WTC11 (cell line): ENCODE results near the gene CASR. TPM values are rescaled to one million over a fixed set of nuclear protein-coding genes. Genes with fewer than 3 reads are reported as not detected.

Experiments
- ATAC-seq: fragments of 200-7000 bp; cut with Tn5 transposase; 2 replicates; pipeline ENCODE4 v1.10.0; 2021; ENCODE audit warnings: mild to moderate bottlenecking, moderate library complexity
- CTCF ChIA-PET: fragments of 300-600 bp; sonication (Branson Sonifier 250); formaldehyde crosslinking; loops from one replicate; lab custom pipeline; 2021; ENCODE audit warnings: antibody characterized with exemption; lab: Charles Lee
- POLR2A ChIA-PET: fragments of 350-600 bp; sonication (Branson Sonifier 250); formaldehyde crosslinking; loops from one replicate; lab custom pipeline; 2021; ENCODE audit warnings: antibody characterized with exemption; lab: Charles Lee
- DNase-seq: peaks from one replicate; pipeline ENCODE4 v3.0.0; 2021; ENCODE audit warnings: low spot score
- H3K27ac Mint-ChIP-seq: 2 replicates; pipeline ENCODE4 v1.8.0; 2021; ENCODE audit warnings: mixed read lengths
- H3K27me3 Mint-ChIP-seq: 2 replicates; pipeline ENCODE4 v1.8.0; 2021; ENCODE audit warnings: low read depth, mild to moderate bottlenecking, moderate library complexity, mixed read lengths
- H3K36me3 Mint-ChIP-seq: 2 replicates; pipeline ENCODE4 v1.8.0; 2021; ENCODE audit warnings: mixed read lengths
- H3K4me1 Mint-ChIP-seq: 2 replicates; pipeline ENCODE4 v1.8.0; 2022; ENCODE audit warnings: mixed read lengths
- H3K4me3 Mint-ChIP-seq: 2 replicates; pipeline ENCODE4 v1.8.0; 2021; ENCODE audit warnings: mild to moderate bottlenecking, moderate library complexity, mixed read lengths
- H3K9me3 Mint-ChIP-seq: 2 replicates; pipeline ENCODE4 v1.8.0; 2021; ENCODE audit warnings: mixed read lengths
- CBFB ChIP-seq: sonication (generic); formaldehyde crosslinking; IDR thresholded peaks from 2 replicates; pipeline ENCODE4 v1.8.1; 2022; ENCODE audit warnings: mild to moderate bottlenecking, low read depth, missing genetic modification reagents
- CREB1 ChIP-seq: sonication (generic); formaldehyde crosslinking; IDR thresholded peaks from 2 replicates; pipeline ENCODE4 v1.8.0; 2023; ENCODE audit warnings: mild to moderate bottlenecking, missing genetic modification reagents
- EMX1 ChIP-seq: fragments of 250-450 bp; sonication (Bioruptor Pico); IDR thresholded peaks from 2 replicates; pipeline ENCODE4 v1.8.0; 2021; ENCODE audit warnings: mild to moderate bottlenecking
- FOXP1 ChIP-seq: sonication (generic); formaldehyde crosslinking; IDR thresholded peaks from 2 replicates; pipeline ENCODE4 v1.8.0; 2022; ENCODE audit warnings: missing genetic modification reagents, mild to moderate bottlenecking, moderate library complexity, borderline replicate concordance
- GABPB1 ChIP-seq: sonication (generic); formaldehyde crosslinking; IDR thresholded peaks from 2 replicates; pipeline ENCODE4 v1.8.1; 2023; ENCODE audit warnings: mild to moderate bottlenecking, missing genetic modification reagents
- HMGA2 ChIP-seq: fragments of 250-450 bp; sonication (Bioruptor Pico); IDR thresholded peaks from 2 replicates; pipeline ENCODE4 v1.4.0; 2021; ENCODE audit warnings: mild to moderate bottlenecking, moderate library complexity
- IRF2 ChIP-seq: sonication (generic); formaldehyde crosslinking; IDR thresholded peaks from 2 replicates; pipeline ENCODE4 v1.8.0; 2022; ENCODE audit warnings: low read depth, missing genetic modification reagents, borderline replicate concordance
- NFE2L1 ChIP-seq: sonication (generic); formaldehyde crosslinking; IDR thresholded peaks from 2 replicates; pipeline ENCODE4 v1.8.1; 2023; ENCODE audit warnings: missing genetic modification reagents
- RELA ChIP-seq: sonication (generic); formaldehyde crosslinking; IDR thresholded peaks from 2 replicates; pipeline ENCODE4 v1.8.1; 2022; ENCODE audit warnings: missing genetic modification reagents, mild to moderate bottlenecking, borderline replicate concordance
- SMAD3 ChIP-seq: sonication (generic); formaldehyde crosslinking; IDR thresholded peaks from 2 replicates; pipeline ENCODE4 v1.8.0; 2022; ENCODE audit warnings: missing genetic modification reagents, mild to moderate bottlenecking, borderline replicate concordance
- TCF7 ChIP-seq: sonication (generic); formaldehyde crosslinking; IDR thresholded peaks from 2 replicates; pipeline ENCODE4 v1.8.0; 2022; ENCODE audit warnings: mild to moderate bottlenecking, low read depth, missing genetic modification reagents, moderate library complexity
- TEAD1 ChIP-seq: sonication (generic); formaldehyde crosslinking; IDR thresholded peaks from 2 replicates; pipeline ENCODE4 v1.8.0; 2022; ENCODE audit warnings: mild to moderate bottlenecking, missing genetic modification reagents
- ZNF263 ChIP-seq: sonication (generic); formaldehyde crosslinking; IDR thresholded peaks from 2 replicates; pipeline ENCODE4 v1.8.1; 2022; ENCODE audit warnings: low read depth, mild to moderate bottlenecking, moderate library complexity, missing genetic modification reagents
- ZNF396 ChIP-seq: fragments of 250-450 bp; sonication (Bioruptor Pico); IDR thresholded peaks from 2 replicates; pipeline ENCODE4 v1.8.0; 2021; ENCODE audit warnings: mild to moderate bottlenecking, moderate library complexity, borderline replicate concordance
- total RNA-seq: library from RNA; stranded (reverse); gene quantifications from 3 replicates; pipeline ENCODE4 v1.2.3, GENCODE V29; 2021
- TF ChIP-seq, protein P1 (sequence below): sonication (generic); formaldehyde crosslinking; IDR thresholded peaks from 2 replicates; pipeline ENCODE4 v1.8.1; 2023; ENCODE audit warnings: mild to moderate bottlenecking, moderate library complexity, missing genetic modification reagents
- TF ChIP-seq, protein P2 (sequence below): sonication (generic); formaldehyde crosslinking; IDR thresholded peaks from 2 replicates; pipeline ENCODE4 v1.8.0; 2022; ENCODE audit warnings: mild to moderate bottlenecking, missing genetic modification reagents
- TF ChIP-seq, protein P3 (sequence below): sonication (generic); formaldehyde crosslinking; IDR thresholded peaks from 2 replicates; pipeline ENCODE4 v1.8.0; 2023; ENCODE audit warnings: missing genetic modification reagents, mild to moderate bottlenecking, borderline replicate concordance
- TF ChIP-seq, protein P4 (sequence below): fragments of 250-450 bp; sonication (Bioruptor Pico); conservative IDR thresholded peaks from 2 replicates; pipeline ENCODE4 v1.9.0; 2021; ENCODE audit warnings: mild to moderate bottlenecking

The CASR gene
- total RNA-seq, 1 experiment from 2014 or later = 0.24 TPM

DNA sequence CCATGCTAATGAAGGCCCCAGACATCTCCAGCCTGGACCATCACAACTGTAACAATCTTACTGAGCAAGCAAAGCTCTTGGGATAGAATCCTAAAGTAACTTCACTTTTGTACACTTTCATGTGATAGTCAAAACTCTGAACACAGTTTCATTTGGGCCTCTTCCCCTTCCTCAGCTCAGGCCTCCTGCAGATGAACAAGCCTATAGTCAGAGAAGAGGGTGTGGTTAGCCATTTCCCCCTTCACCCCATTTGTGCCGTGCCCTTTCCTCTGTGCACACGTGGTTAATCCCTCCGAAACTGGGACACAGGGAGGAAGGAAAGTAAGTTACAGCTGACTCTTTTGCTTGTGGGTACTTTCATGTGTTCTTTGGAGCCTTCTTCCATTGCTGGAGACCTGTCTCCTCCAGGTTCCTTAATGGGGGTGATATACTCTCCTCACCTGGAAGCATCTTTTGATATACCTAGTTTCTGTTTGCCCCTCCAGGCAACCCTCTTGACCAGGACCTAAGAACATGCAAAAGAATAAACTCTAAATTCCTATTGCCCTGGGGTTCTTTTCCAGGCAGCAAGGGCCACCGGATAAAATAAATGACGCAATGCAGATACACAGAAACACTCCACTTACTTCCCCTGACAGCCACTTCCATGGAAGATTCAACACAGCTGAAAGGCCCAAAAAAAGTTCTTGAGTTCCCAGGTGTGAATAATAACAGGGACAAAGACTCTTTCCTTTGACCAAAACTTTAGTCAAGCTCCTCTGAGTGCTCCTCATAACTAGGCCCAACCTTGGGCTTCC lies 112.0 kb downstream of the CASR start:
- peaks cover 4% of the 10 kb centered on the region for H3K4me1 Mint-ChIP-seq
- CTCF ChIA-PET = no interaction called here
- DNase-seq (no peak), ATAC-seq (no peak)
- TF ChIP-seq, protein P1, sequence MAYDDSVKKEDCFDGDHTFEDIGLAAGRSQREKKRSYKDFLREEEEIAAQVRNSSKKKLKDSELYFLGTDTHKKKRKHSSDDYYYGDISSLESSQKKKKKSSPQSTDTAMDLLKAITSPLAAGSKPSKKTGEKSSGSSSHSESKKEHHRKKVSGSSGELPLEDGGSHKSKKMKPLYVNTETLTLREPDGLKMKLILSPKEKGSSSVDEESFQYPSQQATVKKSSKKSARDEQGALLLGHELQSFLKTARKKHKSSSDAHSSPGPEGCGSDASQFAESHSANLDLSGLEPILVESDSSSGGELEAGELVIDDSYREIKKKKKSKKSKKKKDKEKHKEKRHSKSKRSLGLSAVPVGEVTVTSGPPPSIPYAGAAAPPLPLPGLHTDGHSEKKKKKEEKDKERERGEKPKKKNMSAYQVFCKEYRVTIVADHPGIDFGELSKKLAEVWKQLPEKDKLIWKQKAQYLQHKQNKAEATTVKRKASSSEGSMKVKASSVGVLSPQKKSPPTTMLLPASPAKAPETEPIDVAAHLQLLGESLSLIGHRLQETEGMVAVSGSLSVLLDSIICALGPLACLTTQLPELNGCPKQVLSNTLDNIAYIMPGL = no peak
- TF ChIP-seq HMGA2 = no peak
- no peak for TF ChIP-seq GABPB1 (CRISPR knock-in tag)
- TF ChIP-seq EMX1 = no peak
- TF ChIP-seq CBFB (CRISPR knock-in tag) = no peak
- no peak for TF ChIP-seq RELA (CRISPR knock-in tag)
- no peak for TF ChIP-seq TCF7 (CRISPR knock-in tag)
- no peak for TF ChIP-seq ZNF263 (CRISPR knock-in tag)
- TF ChIP-seq SMAD3 = no peak
- TF ChIP-seq, protein P2, sequence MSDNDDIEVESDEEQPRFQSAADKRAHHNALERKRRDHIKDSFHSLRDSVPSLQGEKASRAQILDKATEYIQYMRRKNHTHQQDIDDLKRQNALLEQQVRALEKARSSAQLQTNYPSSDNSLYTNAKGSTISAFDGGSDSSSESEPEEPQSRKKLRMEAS (CRISPR knock-in tag) = no peak
- TF ChIP-seq, protein P3, sequence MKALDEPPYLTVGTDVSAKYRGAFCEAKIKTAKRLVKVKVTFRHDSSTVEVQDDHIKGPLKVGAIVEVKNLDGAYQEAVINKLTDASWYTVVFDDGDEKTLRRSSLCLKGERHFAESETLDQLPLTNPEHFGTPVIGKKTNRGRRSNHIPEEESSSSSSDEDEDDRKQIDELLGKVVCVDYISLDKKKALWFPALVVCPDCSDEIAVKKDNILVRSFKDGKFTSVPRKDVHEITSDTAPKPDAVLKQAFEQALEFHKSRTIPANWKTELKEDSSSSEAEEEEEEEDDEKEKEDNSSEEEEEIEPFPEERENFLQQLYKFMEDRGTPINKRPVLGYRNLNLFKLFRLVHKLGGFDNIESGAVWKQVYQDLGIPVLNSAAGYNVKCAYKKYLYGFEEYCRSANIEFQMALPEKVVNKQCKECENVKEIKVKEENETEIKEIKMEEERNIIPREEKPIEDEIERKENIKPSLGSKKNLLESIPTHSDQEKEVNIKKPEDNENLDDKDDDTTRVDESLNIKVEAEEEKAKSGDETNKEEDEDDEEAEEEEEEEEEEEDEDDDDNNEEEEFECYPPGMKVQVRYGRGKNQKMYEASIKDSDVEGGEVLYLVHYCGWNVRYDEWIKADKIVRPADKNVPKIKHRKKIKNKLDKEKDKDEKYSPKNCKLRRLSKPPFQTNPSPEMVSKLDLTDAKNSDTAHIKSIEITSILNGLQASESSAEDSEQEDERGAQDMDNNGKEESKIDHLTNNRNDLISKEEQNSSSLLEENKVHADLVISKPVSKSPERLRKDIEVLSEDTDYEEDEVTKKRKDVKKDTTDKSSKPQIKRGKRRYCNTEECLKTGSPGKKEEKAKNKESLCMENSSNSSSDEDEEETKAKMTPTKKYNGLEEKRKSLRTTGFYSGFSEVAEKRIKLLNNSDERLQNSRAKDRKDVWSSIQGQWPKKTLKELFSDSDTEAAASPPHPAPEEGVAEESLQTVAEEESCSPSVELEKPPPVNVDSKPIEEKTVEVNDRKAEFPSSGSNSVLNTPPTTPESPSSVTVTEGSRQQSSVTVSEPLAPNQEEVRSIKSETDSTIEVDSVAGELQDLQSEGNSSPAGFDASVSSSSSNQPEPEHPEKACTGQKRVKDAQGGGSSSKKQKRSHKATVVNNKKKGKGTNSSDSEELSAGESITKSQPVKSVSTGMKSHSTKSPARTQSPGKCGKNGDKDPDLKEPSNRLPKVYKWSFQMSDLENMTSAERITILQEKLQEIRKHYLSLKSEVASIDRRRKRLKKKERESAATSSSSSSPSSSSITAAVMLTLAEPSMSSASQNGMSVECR = no peak
- no peak for TF ChIP-seq TEAD1 (CRISPR knock-in tag)
- no peak overlapping the region for H3K4me3 Mint-ChIP-seq
- no peaks in the 10 kb centered on the region for H3K27me3 Mint-ChIP-seq
- no peak overlapping the region for H3K27ac Mint-ChIP-seq
- 0 out of 2 replicates have a peak, but pooled peaks cover 2% of the 10 kb centered on the region for H3K9me3 Mint-ChIP-seq
- POLR2A ChIA-PET = no interaction called here
- no peaks in the 10 kb centered on the region for H3K36me3 Mint-ChIP-seq

DNA sequence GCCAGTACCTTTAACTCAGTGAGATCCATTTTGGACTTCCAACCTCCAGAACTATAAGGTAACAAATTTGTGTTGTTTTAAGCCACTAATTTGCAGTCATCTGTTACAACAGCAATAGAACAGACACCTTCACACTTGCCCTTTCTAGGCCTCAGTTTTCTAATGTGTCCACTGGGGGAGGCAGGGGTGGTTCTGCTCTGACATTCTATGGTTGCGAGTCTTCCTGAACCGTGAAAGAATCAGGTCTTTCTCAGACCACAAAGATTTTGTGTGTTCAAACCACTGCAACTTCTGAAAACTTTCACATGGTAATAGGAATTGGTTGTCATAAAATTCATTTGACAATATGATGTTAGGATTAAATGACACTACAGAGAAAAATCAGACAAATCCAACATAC lies 114.8 kb downstream of the CASR start:
- no peaks in the 10 kb centered on the region for H3K36me3 Mint-ChIP-seq
- H3K27ac Mint-ChIP-seq = no peak overlapping the region
- ATAC-seq (no peak), DNase-seq (no peak)
- ChIA-PET CTCF (no interaction called here), POLR2A (no interaction called here)
- H3K4me3 Mint-ChIP-seq = no peak overlapping the region
- TF ChIP-seq CREB1 (CRISPR knock-in tag) (no peak), NFE2L1 (CRISPR knock-in tag) (no peak), FOXP1 (CRISPR knock-in tag) (no peak), IRF2 (CRISPR knock-in tag) (no peak), ZNF396 (CRISPR knock-in tag) (no peak), EMX1 (no peak), ZNF263 (CRISPR knock-in tag) (no peak)
- TF ChIP-seq, protein P4, sequence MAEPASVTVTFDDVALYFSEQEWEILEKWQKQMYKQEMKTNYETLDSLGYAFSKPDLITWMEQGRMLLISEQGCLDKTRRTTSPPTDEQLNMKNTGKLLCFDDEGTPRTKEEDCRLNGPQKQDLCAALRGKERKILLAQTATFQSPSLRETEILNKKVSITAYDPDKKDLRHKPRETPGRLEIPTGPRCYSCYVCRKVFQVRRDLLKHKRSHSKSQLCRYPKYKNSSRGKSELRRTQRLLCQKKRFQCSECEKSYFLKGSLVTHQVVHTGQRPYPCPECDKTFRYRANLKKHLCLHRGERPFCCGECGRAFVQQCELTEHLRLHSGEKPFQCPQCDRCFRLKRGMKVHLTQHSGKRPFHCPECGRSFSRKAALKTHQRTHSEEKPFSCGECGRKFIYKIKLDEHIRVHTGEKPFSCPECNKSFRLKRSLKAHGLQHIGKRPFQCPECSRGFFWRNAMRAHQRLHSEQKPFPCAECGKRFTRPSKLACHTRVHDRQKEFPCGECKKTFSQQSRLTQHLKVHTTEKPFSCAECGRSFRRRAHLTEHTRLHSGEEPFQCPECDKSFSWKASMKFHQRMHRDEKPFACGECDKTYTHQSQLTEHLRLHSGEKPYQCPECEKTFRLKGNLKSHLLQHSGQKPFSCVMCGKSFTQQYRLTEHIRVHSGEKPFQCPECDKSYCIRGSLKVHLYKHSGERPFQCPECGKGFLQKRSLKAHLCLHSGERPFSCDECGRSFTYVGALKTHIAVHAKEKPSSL = no peak
- H3K9me3 Mint-ChIP-seq = 0 out of 2 replicates have a peak, but pooled peaks cover 3% of the 10 kb centered on the region
- H3K4me1 Mint-ChIP-seq = peaks cover 4% of the 10 kb centered on the region
- no peaks in the 10 kb centered on the region for H3K27me3 Mint-ChIP-seq
